Measurements from ENCODE around the gene CYP4F12.

The CYP4F12 gene

GRCh38 chr19:15714638-15715037 lies 41.8 kb downstream of the CYP4F12 start:
- DNase-seq (ENCODE audit: low spot score) = no peak

GRCh38 chr19:15715642-15716041 lies 42.8 kb downstream of the CYP4F12 start:
- no peak for DNase-seq (ENCODE audit: low spot score)

- DNase-seq (ENCODE audit: low spot score) = no peak
These were observed 44.9 kb downstream of the CYP4F12 start for GRCh38 chr19:15717809-15718208.

- DNase-seq (ENCODE audit: low spot score) = no peak
These were observed 48.4 kb downstream of the CYP4F12 start for GRCh38 chr19:15721268-15721667.

GRCh38 chr19:15722956-15723355 lies 50.1 kb downstream of the CYP4F12 start:
- DNase-seq (ENCODE audit: low spot score) = no peak

- no peak for DNase-seq (ENCODE audit: low spot score)
These were observed 54.8 kb downstream of the CYP4F12 start, which contains the start of gene OR10H2 for GRCh38 chr19:15727724-15728123. TSS of gene OR10H2 (plus strand) at chr19:15728024. CDS start at chr19:15728044, 20 bp downstream.

GRCh38 chr19:15730538-15730937 lies 57.7 kb downstream of the CYP4F12 start:
- no peak for DNase-seq (ENCODE audit: low spot score)

- DNase-seq (ENCODE audit: low spot score) = no peak
These were observed 59.5 kb downstream of the CYP4F12 start for GRCh38 chr19:15732388-15732787.

- DNase-seq (ENCODE audit: low spot score) = no peak
These were observed 61.0 kb downstream of the CYP4F12 start for GRCh38 chr19:15733895-15734294.

GRCh38 chr19:15737722-15738121 lies 64.8 kb downstream of the CYP4F12 start, which contains the start of gene OR10H3:
TSS of gene OR10H3 (plus strand) at chr19:15737985. CDS start at chr19:15741393, 3,408 bp downstream.
- no peak for DNase-seq (ENCODE audit: low spot score)

- no peak for DNase-seq (ENCODE audit: low spot score)
These were observed 67.9 kb downstream of the CYP4F12 start for GRCh38 chr19:15740785-15741184.

Measured in putamen (tissue), 1 donor.